Kidney tubule cell (primary cell): ENCODE data around the gene CTAG1A.
"Not testable (repeated sequence)": the region's sequence is repeated elsewhere in the genome, so short reads cannot be mapped to it uniquely, and the experiment has no call there.

Experiments
- DNase-seq: peaks from one replicate; pipeline ENCODE4 v3.0.0-alpha.2; 2018; ENCODE audit warnings: low spot score

The CTAG1A gene

GRCh38 chrX:154619182-154619581, 34.2 kb downstream of the CTAG1A start, which contains the start of gene CTAG1B:
Gene CTAG1B, minus strand, starts transcription at chrX:154619282. Its CDS starts 64 bp downstream, at chrX:154619218.
- not testable (repeated sequence) for DNase-seq

GRCh38 chrX:154620767-154621414, 36.0 kb downstream of the CTAG1A start:
- DNase-seq: not testable (repeated sequence)

GRCh38 chrX:154628960-154629359, 44.0 kb downstream of the CTAG1A start:
- not testable (repeated sequence) for DNase-seq

GRCh38 chrX:154630949-154631348, 46.0 kb downstream of the CTAG1A start:
- DNase-seq: not testable (repeated sequence)

- not testable (repeated sequence) for DNase-seq
These were observed 48.7 kb downstream of the CTAG1A start for GRCh38 chrX:154633661-154634060.
